ENCODE measurements around the gene SEC24D. TPM values are rescaled to one million over a fixed set of nuclear protein-coding genes. Genes with fewer than 3 reads are reported as not detected.
A peak's percentile ranks its signal among the peaks of the same experiment; 100 is the strongest.

The SEC24D gene
- total RNA-seq, 8 experiments from 2014 or later, result 6.2 to 60.3 (median 23.5) TPM

DNA sequence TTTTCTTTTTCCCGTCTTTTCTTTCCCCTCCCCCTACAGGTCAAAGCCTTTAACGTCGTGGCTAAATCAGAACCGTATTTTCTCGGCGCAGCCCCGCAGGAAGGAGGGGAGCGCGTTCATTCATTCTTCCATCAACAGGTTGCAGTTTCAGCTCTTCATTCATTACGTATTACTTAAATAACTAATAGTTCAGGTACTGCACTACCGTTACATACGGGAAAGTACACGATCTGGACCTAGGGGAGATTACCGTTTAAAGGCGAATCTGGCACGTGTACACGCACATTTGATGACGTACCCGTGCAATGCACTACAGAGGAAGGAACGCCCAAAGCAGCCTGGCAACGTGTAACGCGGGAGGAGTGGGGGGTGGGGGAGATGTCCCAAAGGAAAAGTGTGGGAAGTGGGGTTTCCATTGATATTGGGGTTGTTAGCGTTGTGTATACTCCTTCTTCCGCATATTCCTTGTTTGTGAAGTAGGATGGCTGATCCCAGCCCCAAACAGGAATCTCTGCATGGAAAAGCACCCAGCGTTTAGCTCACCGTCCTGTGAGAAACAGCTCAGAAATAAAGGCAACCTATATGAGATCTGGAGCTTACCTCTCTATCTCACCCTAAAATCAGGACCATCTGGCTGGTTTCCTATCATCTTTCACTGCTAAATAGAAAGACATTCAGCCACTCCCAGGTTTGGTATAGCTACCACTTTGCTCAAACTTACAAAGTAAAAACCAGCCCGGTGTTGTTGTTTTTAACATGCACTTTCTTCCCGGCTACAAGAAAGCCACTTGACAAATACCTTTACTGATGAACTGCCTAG lies 585 bp upstream of the SEC24D start:
- in situ Hi-C loops (cut with MboI; ENCODE audit: low pct_unique_long_range_greater_than_20kb in 2 of 9, low sequenced_read_pairs in 9 of 9, unreplicated experiment in 9 of 9), result no loop called here
- WGBS, 10 experiments, result 0 to 13% (median 4%) methylated on average over 3 to 27 of the region's 29 CpGs
- no peak overlapping the region for H3K27ac ChIP-seq
- peak overlapping the region; percentile 72 to 80 (median 79) for H3K4me3 ChIP-seq
- peaks cover 0 to 6% of the 10 kb centered on the region in 2 donors for H3K4me1 ChIP-seq (replicated peaks in 1 of 2)
- ATAC-seq (replicated peaks in 6 of 8), result peak; percentile 44 to 73 (median 56)

DNA sequence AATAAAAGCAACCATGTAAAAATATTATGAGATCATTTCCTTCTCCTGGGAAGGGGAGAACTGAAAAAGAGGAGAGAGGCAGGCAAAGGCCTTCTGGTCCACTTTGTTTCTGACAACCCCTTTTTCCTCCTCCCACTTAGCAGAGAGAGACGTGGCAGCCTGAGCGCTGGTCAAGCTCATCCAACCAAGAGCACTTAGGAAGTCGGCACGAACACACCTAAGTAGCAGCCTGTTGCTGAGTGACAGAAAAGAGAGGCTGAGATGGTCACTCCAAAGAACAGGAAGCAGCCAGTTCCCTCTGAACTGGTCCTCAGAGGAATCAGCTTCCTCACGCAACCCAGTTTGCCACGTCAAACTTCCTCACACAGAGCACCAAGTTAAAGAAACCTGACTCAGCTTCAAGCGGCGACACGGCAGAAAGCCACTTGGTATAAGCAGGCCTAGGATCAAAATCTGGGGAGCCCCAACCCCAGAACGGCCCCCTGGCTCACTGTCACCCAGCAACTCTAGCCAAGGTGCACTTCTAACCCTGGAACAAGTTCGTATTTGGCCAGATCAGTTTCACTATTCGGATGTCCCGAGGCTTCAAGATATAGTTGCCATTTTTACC lies 861 bp downstream of the SEC24D start:
- peak overlapping the region; percentile 72 to 80 (median 79) for H3K4me3 ChIP-seq
- peaks cover 0 to 6% of the 10 kb centered on the region in 2 donors for H3K4me1 ChIP-seq (replicated peaks in 1 of 2)
- 0 to 10% (median 0%) methylated on average over 1 to 12 of the region's 13 CpGs; no CpG with 5 or more reads in 3 of the 10 experiments for WGBS, 10 experiments
- peak overlapping the region; percentile 83 to 92 for H3K27ac ChIP-seq
- in situ Hi-C loops (cut with MboI; ENCODE audit: low pct_unique_long_range_greater_than_20kb in 2 of 9, low sequenced_read_pairs in 9 of 9, unreplicated experiment in 9 of 9), result no loop called here
- peak; percentile 40 to 84 (median 74) for ATAC-seq (replicated peaks in 6 of 8)

DNA sequence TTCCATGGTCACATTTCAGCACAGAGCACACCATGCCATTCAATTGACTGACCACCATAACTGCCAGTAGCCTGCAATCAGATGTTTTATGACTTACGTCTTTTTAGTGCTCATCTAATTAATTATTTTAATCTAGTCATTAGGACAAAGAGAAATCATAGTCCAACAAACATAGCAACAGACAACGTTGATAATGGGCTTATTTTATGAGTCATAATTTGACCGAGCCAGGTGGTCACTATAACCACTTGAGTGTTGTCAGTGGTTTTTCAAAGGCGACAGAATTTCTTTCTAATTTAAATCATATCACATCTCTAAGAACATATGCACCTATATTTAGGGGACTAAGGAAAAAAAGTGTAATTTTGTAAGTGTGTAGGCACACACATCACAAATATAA lies 1.9 kb downstream of the SEC24D start:
- peaks cover 0 to 6% of the 10 kb centered on the region in 2 donors for H3K4me1 ChIP-seq (replicated peaks in 1 of 2)
- 40 to 100% (median 72%) methylated on average over 1 to 4 of the region's 4 CpGs; no CpG with 5 or more reads in 1 of the 10 experiments for WGBS, 10 experiments
- H3K27ac ChIP-seq, result no peak overlapping the region
- no peak for ATAC-seq (replicated peaks in 6 of 8)
- in situ Hi-C loops (cut with MboI; ENCODE audit: low pct_unique_long_range_greater_than_20kb in 2 of 9, low sequenced_read_pairs in 9 of 9, unreplicated experiment in 9 of 9), result no loop called here
- H3K4me3 ChIP-seq, result peak overlapping the region in 3 of 5 donors; percentile 72 to 80 (median 79)

GRCh38 chr4:118833192-118833820 lies 2.6 kb downstream of the SEC24D start:
- H3K4me3 ChIP-seq, result no peak overlapping the region
- no peak overlapping the region for H3K27ac ChIP-seq
- H3K4me1 ChIP-seq (replicated peaks in 1 of 2), result peaks cover 0 to 6% of the 10 kb centered on the region in 2 donors
- no peak for ATAC-seq (replicated peaks in 6 of 8)
- 46 to 100% (median 96%) methylated on average over 2 to 5 of the region's 5 CpGs; no CpG with 5 or more reads in 1 of the 10 experiments for WGBS, 10 experiments
- in situ Hi-C loops (cut with MboI; ENCODE audit: low pct_unique_long_range_greater_than_20kb in 2 of 9, low sequenced_read_pairs in 9 of 9, unreplicated experiment in 9 of 9), result no loop called here

DNA sequence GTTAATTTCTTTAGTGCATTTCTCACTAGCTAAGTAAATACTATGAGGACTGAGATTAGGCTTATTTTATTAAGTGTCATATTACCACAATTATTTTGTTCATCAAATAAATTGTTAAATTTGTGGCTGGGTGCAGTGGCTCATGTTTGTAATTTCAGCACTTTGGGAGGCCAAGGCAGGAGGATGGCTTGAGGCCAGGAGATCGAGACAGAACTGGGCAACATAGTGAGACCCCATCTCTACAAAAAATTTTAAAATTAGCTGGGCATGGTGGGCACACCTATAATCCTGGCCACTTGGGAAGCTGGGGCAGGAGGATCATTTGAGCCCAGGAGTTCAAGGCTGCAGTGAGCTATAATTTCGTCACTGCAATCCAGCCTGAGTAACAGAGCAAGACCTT lies 6.8 kb downstream of the SEC24D start:
- WGBS, 10 experiments, result 80 to 100% (median 100%) methylated on average over 1 to 2 of the region's 2 CpGs; no CpG with 5 or more reads in 2 of the 10 experiments
- Histone ChIP-seq H3K4me3 (no peak overlapping the region), H3K27ac (no peak overlapping the region), H3K4me1 (replicated peaks in 1 of 2) (peaks cover 0 to 2% of the 10 kb centered on the region in 2 donors)
- in situ Hi-C loops (cut with MboI; ENCODE audit: low pct_unique_long_range_greater_than_20kb in 2 of 9, low sequenced_read_pairs in 9 of 9, unreplicated experiment in 9 of 9), result no loop called here
- no peak for ATAC-seq (replicated peaks in 6 of 8)

GRCh38 chr4:118826723-118827444 lies 9.0 kb downstream of the SEC24D start:
- in situ Hi-C loops (cut with MboI; ENCODE audit: low pct_unique_long_range_greater_than_20kb in 2 of 9, low sequenced_read_pairs in 9 of 9, unreplicated experiment in 9 of 9), result no loop called here
- 0 to 100% (median 31%) methylated on average over 1 to 2 of the region's 2 CpGs; no CpG with 5 or more reads in 2 of the 10 experiments for WGBS, 10 experiments
- Histone ChIP-seq H3K4me3 (no peak overlapping the region), H3K4me1 (replicated peaks in 1 of 2) (no peaks in the 10 kb centered on the region), H3K27ac (no peak overlapping the region)
- ATAC-seq (replicated peaks in 6 of 8), result peak in 3 of 8 experiments; percentile 28 to 48 (median 47)

GRCh38 chr4:118825799-118826198 lies 10.1 kb downstream of the SEC24D start:
- in situ Hi-C loops (cut with MboI; ENCODE audit: low pct_unique_long_range_greater_than_20kb in 2 of 9, low sequenced_read_pairs in 9 of 9, unreplicated experiment in 9 of 9), result no loop called here
- Histone ChIP-seq H3K4me3 (no peak overlapping the region), H3K4me1 (replicated peaks in 1 of 2) (no peaks in the 10 kb centered on the region), H3K27ac (no peak overlapping the region)
- no peak for ATAC-seq (replicated peaks in 6 of 8)
- 41 to 94% (median 85%) methylated on average over 1 to 3 of the region's 3 CpGs for WGBS, 10 experiments

GRCh38 chr4:118824141-118824540 lies 11.8 kb downstream of the SEC24D start:
- WGBS, 10 experiments, result 50 to 100% (median 90%) methylated on average over 1 to 5 of the region's 5 CpGs; no CpG with 5 or more reads in 1 of the 10 experiments
- Histone ChIP-seq H3K4me1 (replicated peaks in 1 of 2) (no peaks in the 10 kb centered on the region), H3K27ac (no peak overlapping the region), H3K4me3 (no peak overlapping the region)
- ATAC-seq (replicated peaks in 6 of 8), result no peak
- in situ Hi-C loops (cut with MboI; ENCODE audit: low pct_unique_long_range_greater_than_20kb in 2 of 9, low sequenced_read_pairs in 9 of 9, unreplicated experiment in 9 of 9), result loop anchor here in 1 of 9 experiments (25.0 kb wide), 1 partner anchor 112 kb away; no protein-coding TSS in a partner anchor

DNA sequence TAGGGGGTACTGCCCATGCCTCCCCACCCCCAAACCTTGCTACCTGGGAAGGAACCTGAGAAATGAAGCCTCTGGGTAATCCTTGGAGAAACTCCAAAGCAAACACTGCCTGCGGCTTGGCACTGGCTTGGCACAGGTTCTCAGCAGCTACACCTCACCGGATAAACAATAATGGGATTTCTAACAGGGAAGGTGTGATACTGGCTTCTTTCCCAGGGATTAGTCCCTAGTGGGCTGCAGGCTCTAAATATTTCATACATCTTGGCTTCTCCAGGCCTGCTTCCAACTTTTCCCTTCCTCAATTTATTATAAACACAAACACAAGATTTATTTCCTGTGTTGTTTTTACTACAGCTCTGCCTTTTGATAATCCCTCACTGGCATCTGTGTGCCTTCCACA lies 12.5 kb downstream of the SEC24D start:
- Histone ChIP-seq H3K4me1 (replicated peaks in 1 of 2) (no peaks in the 10 kb centered on the region), H3K4me3 (no peak overlapping the region), H3K27ac (no peak overlapping the region)
- WGBS, 10 experiments, result 40 to 100% (median 100%) methylated on average over 1 to 2 of the region's 2 CpGs; no CpG with 5 or more reads in 5 of the 10 experiments
- in situ Hi-C loops (cut with MboI; ENCODE audit: low pct_unique_long_range_greater_than_20kb in 2 of 9, low sequenced_read_pairs in 9 of 9, unreplicated experiment in 9 of 9), result loop anchor here in 1 of 9 experiments (25.0 kb wide), 1 partner anchor 111 kb away; no protein-coding TSS in a partner anchor
- no peak for ATAC-seq (replicated peaks in 6 of 8)

- ATAC-seq (replicated peaks in 6 of 8), result no peak
- in situ Hi-C loops (cut with MboI; ENCODE audit: low pct_unique_long_range_greater_than_20kb in 2 of 9, low sequenced_read_pairs in 9 of 9, unreplicated experiment in 9 of 9), result loop anchor here in 1 of 9 experiments (25.0 kb wide), 1 partner anchor 109 kb away; no protein-coding TSS in a partner anchor
- Histone ChIP-seq H3K4me1 (replicated peaks in 1 of 2) (no peaks in the 10 kb centered on the region), H3K4me3 (no peak overlapping the region), H3K27ac (no peak overlapping the region)
- 60 to 100% (median 91%) methylated on average over 1 to 5 of the region's 5 CpGs; no CpG with 5 or more reads in 1 of the 10 experiments for WGBS, 10 experiments
Observed at GRCh38 chr4:118821590-118822293, 14.2 kb downstream of the SEC24D start.

DNA sequence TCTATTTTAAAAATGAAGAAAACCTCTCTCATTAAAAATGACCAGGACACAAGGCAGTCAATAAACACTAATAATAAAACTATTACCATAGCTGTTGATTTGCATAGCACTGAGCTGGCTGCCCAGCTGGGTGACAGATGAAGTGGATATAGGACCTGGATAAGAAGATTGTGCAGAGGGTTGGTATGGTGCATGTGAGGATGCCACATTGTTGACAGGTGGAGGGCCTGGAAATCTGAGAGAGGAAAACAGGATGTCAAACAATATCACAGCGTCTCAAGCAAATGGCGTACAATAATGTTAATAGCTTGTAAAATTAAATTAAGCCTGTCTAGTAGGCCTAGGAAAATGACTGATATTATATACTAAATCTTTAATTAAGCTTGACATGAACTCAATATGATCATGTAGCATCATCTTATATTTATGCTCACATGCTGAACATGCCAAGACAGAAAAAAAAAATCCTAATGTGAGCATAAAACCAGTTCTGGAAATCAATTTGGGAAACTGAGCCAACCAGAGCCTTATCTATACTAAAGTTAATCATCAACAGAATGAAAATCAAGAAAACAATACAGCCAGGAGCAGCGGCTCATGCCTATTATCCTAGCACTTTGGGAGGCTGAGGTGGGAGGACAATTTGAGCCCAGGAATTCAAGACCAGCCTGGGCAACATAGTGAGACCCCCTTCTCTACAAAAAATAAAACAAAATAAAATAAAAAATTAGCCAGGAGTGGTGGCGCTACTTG lies 18.6 kb downstream of the SEC24D start:
- Histone ChIP-seq H3K4me3 (no peak overlapping the region), H3K4me1 (replicated peaks in 1 of 2) (no peaks in the 10 kb centered on the region), H3K27ac (no peak overlapping the region)
- in situ Hi-C loops (cut with MboI; ENCODE audit: low pct_unique_long_range_greater_than_20kb in 2 of 9, low sequenced_read_pairs in 9 of 9, unreplicated experiment in 9 of 9), result loop anchor here in 1 of 9 experiments (25.0 kb wide), 1 partner anchor 105 kb away; no protein-coding TSS in a partner anchor
- WGBS, 10 experiments, result 72 to 100% (median 94%) methylated on average over 1 to 4 of the region's 4 CpGs
- no peak for ATAC-seq (replicated peaks in 6 of 8)

Data from motor neuron (in vitro differentiated cells).